Measurements from ENCODE around the gene ADAM12.

The ADAM12 gene

DNA sequence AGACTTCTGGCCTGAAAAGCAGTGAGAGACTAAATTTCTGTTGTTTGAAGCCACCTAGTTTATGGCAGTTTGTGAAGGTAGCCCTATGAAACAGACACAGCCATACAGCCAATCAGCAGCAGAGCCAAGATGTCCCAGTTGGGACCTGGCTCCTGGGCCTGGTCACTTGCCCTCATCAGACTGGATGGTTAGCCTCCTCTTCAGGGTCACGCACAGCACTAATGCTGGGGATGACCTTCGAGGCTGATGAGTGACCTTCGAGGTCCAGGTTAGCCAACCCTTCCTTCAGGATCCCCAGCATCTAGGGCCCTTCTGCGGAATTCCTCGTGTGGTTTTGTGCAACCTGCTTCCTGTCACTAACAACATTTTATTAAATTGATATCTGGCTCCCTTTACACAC lies 262.3 kb downstream of the ADAM12 start:
- WGBS (ENCODE audit: extremely low coverage, insufficient coverage, insufficient read length): no CpG with 5 or more reads among the region's 5 CpGs
- Histone ChIP-seq H2BK120ac (ENCODE audit: insufficient read depth, low read length, poor library complexity) (no peak overlapping the region), H3K23ac (ENCODE audit: low read length) (no peak overlapping the region), H3K4me2 (ENCODE audit: low read length) (no peak overlapping the region), H3K14ac (ENCODE audit: low read length) (no peak overlapping the region), H3K18ac (ENCODE audit: low read length) (no peak overlapping the region), H2AK5ac (ENCODE audit: low read length) (no peak overlapping the region), H3K27ac (ENCODE audit: low read depth, low read length) (no peak overlapping the region), H4K8ac (ENCODE audit: low read depth, low read length) (no peak overlapping the region), H3K27me3 (ENCODE audit: insufficient read depth, low read length) (no peaks in the 10 kb centered on the region), H2AFZ (ENCODE audit: insufficient read depth, low read length, poor library complexity) (no peak overlapping the region), H3K36me3 (ENCODE audit: control insufficient read depth in 1 of 2, insufficient read depth in 2 of 2, low read length in 2 of 2) (no peaks in the 10 kb centered on the region), H3K79me2 (ENCODE audit: control insufficient read depth, insufficient read depth, low read length, poor library complexity) (no peaks in the 10 kb centered on the region), H3K9me3 (ENCODE audit: insufficient read depth, low read depth, low read length) (peaks cover 3% of the 10 kb centered on the region), H4K12ac (ENCODE audit: low read depth, low read length) (no peak overlapping the region), H3K79me1 (ENCODE audit: low read length) (no peaks in the 10 kb centered on the region), H4K91ac (ENCODE audit: low read depth, low read length) (no peak overlapping the region), H3K4me3 (ENCODE audit: low read depth, low read length) (no peak overlapping the region), H2BK5ac (ENCODE audit: low read depth, low read length, poor library complexity) (no peak overlapping the region), H3K9ac (ENCODE audit: low read length) (no peak overlapping the region), H3K4me1 (ENCODE audit: control insufficient read depth in 1 of 2, insufficient read depth in 2 of 2, low read length in 2 of 2) (no peaks in the 10 kb centered on the region), H2BK12ac (ENCODE audit: low read length) (no peak overlapping the region), H3K4ac (ENCODE audit: low read depth, low read length) (no peak overlapping the region)
- DNase-seq: no peak

GRCh38 chr10:126124668-126125349 lies 263.5 kb downstream of the ADAM12 start:
- H2BK120ac ChIP-seq (ENCODE audit: insufficient read depth, low read length, poor library complexity): no peak overlapping the region
- WGBS (ENCODE audit: extremely low coverage, insufficient coverage, insufficient read length): no CpG with 5 or more reads among the region's 9 CpGs
- H2BK12ac ChIP-seq (ENCODE audit: low read length): no peak overlapping the region
- DNase-seq: peak in 1 of 2 donors; percentile 49
- H3K27ac ChIP-seq (ENCODE audit: low read depth, low read length): no peak overlapping the region
- no peak overlapping the region for H4K12ac ChIP-seq (ENCODE audit: low read depth, low read length)
- H3K9ac ChIP-seq (ENCODE audit: low read length): no peak overlapping the region
- H3K18ac ChIP-seq (ENCODE audit: low read length): no peak overlapping the region
- no peak overlapping the region for H3K4me3 ChIP-seq (ENCODE audit: low read depth, low read length)
- H3K79me1 ChIP-seq (ENCODE audit: low read length): no peaks in the 10 kb centered on the region
- H3K27me3 ChIP-seq (ENCODE audit: insufficient read depth, low read length): no peaks in the 10 kb centered on the region
- no peaks in the 10 kb centered on the region for H3K36me3 ChIP-seq (ENCODE audit: control insufficient read depth in 1 of 2, insufficient read depth in 2 of 2, low read length in 2 of 2)
- no peaks in the 10 kb centered on the region for H3K79me2 ChIP-seq (ENCODE audit: control insufficient read depth, insufficient read depth, low read length, poor library complexity)
- H3K9me3 ChIP-seq (ENCODE audit: insufficient read depth, low read depth, low read length): peaks cover 3% of the 10 kb centered on the region
- no peak overlapping the region for H4K8ac ChIP-seq (ENCODE audit: low read depth, low read length)
- no peak overlapping the region for H2AK5ac ChIP-seq (ENCODE audit: low read length)
- H3K23ac ChIP-seq (ENCODE audit: low read length): no peak overlapping the region
- H2BK5ac ChIP-seq (ENCODE audit: low read depth, low read length, poor library complexity): no peak overlapping the region
- no peak overlapping the region for H2AFZ ChIP-seq (ENCODE audit: insufficient read depth, low read length, poor library complexity)
- no peak overlapping the region for H3K4me2 ChIP-seq (ENCODE audit: low read length)
- H4K91ac ChIP-seq (ENCODE audit: low read depth, low read length): no peak overlapping the region
- no peak overlapping the region for H3K14ac ChIP-seq (ENCODE audit: low read length)
- no peak overlapping the region for H3K4ac ChIP-seq (ENCODE audit: low read depth, low read length)
- H3K4me1 ChIP-seq (ENCODE audit: control insufficient read depth in 1 of 2, insufficient read depth in 2 of 2, low read length in 2 of 2): no peaks in the 10 kb centered on the region

GRCh38 chr10:126124046-126124445 lies 264.2 kb downstream of the ADAM12 start:
- no CpG with 5 or more reads among the region's 7 CpGs for WGBS (ENCODE audit: extremely low coverage, insufficient coverage, insufficient read length)
- Histone ChIP-seq H3K79me2 (ENCODE audit: control insufficient read depth, insufficient read depth, low read length, poor library complexity) (no peaks in the 10 kb centered on the region), H2BK120ac (ENCODE audit: insufficient read depth, low read length, poor library complexity) (no peak overlapping the region)

DNA sequence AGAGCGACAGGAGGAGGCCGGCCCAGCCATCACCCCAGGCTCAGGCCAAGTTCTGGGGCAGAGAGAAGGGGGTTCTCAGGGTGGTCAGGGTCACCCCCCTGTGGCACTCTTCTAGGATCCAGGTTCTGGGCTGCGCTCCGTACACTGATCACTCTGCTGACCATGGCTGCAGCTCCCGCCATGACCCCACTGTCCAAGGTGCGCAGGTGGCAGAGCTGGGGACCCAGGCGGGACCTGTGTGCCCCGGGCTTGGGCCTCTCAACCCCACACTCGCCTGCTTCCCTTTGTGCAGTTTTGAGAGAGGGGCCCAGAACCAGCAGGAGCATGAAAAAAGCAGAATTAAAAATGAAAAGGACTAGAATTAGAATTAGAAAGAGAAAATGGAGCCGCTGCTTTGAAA lies 264.8 kb downstream of the ADAM12 start:
- Histone ChIP-seq H3K18ac (ENCODE audit: low read length) (no peak overlapping the region), H3K4me3 (ENCODE audit: low read depth, low read length) (no peak overlapping the region), H2AK5ac (ENCODE audit: low read length) (no peak overlapping the region), H3K9me3 (ENCODE audit: insufficient read depth, low read depth, low read length) (peaks cover under 1% of the 10 kb centered on the region), H3K4ac (ENCODE audit: low read depth, low read length) (no peak overlapping the region), H3K27ac (ENCODE audit: low read depth, low read length) (no peak overlapping the region), H3K14ac (ENCODE audit: low read length) (no peak overlapping the region), H3K79me1 (ENCODE audit: low read length) (no peaks in the 10 kb centered on the region), H3K4me2 (ENCODE audit: low read length) (no peak overlapping the region), H3K36me3 (ENCODE audit: control insufficient read depth in 1 of 2, insufficient read depth in 2 of 2, low read length in 2 of 2) (no peaks in the 10 kb centered on the region), H3K23ac (ENCODE audit: low read length) (no peak overlapping the region), H3K27me3 (ENCODE audit: insufficient read depth, low read length) (no peaks in the 10 kb centered on the region), H2AFZ (ENCODE audit: insufficient read depth, low read length, poor library complexity) (no peak overlapping the region), H4K8ac (ENCODE audit: low read depth, low read length) (no peak overlapping the region), H3K79me2 (ENCODE audit: control insufficient read depth, insufficient read depth, low read length, poor library complexity) (no peaks in the 10 kb centered on the region), H4K91ac (ENCODE audit: low read depth, low read length) (no peak overlapping the region), H3K9ac (ENCODE audit: low read length) (no peak overlapping the region), H3K4me1 (ENCODE audit: control insufficient read depth in 1 of 2, insufficient read depth in 2 of 2, low read length in 2 of 2) (no peaks in the 10 kb centered on the region), H4K12ac (ENCODE audit: low read depth, low read length) (no peak overlapping the region), H2BK5ac (ENCODE audit: low read depth, low read length, poor library complexity) (no peak overlapping the region), H2BK12ac (ENCODE audit: low read length) (no peak overlapping the region), H2BK120ac (ENCODE audit: insufficient read depth, low read length, poor library complexity) (no peak overlapping the region)
- DNase-seq: no peak
- no CpG with 5 or more reads among the region's 10 CpGs for WGBS (ENCODE audit: extremely low coverage, insufficient coverage, insufficient read length)

More at GRCh38 chr10:126124046-126124445, 264.2 kb downstream of the ADAM12 start:
- no peak overlapping the region for H2BK12ac ChIP-seq (ENCODE audit: low read length)
- H3K9me3 ChIP-seq (ENCODE audit: insufficient read depth, low read depth, low read length): peaks cover 3% of the 10 kb centered on the region
- H3K27ac ChIP-seq (ENCODE audit: low read depth, low read length): no peak overlapping the region
- H2AK5ac ChIP-seq (ENCODE audit: low read length): no peak overlapping the region
- no peak overlapping the region for H3K14ac ChIP-seq (ENCODE audit: low read length)
- no peak overlapping the region for H3K18ac ChIP-seq (ENCODE audit: low read length)
- H3K9ac ChIP-seq (ENCODE audit: low read length): no peak overlapping the region
- H3K4me3 ChIP-seq (ENCODE audit: low read depth, low read length): no peak overlapping the region
- H3K27me3 ChIP-seq (ENCODE audit: insufficient read depth, low read length): no peaks in the 10 kb centered on the region
- H3K23ac ChIP-seq (ENCODE audit: low read length): no peak overlapping the region
- no peak overlapping the region for H4K12ac ChIP-seq (ENCODE audit: low read depth, low read length)
- no peak overlapping the region for H4K8ac ChIP-seq (ENCODE audit: low read depth, low read length)
- H3K79me1 ChIP-seq (ENCODE audit: low read length): no peaks in the 10 kb centered on the region
- no peaks in the 10 kb centered on the region for H3K36me3 ChIP-seq (ENCODE audit: control insufficient read depth in 1 of 2, insufficient read depth in 2 of 2, low read length in 2 of 2)
- no peak overlapping the region for H2BK5ac ChIP-seq (ENCODE audit: low read depth, low read length, poor library complexity)
- no peaks in the 10 kb centered on the region for H3K4me1 ChIP-seq (ENCODE audit: control insufficient read depth in 1 of 2, insufficient read depth in 2 of 2, low read length in 2 of 2)
- no peak overlapping the region for H2AFZ ChIP-seq (ENCODE audit: insufficient read depth, low read length, poor library complexity)
- no peak overlapping the region for H3K4ac ChIP-seq (ENCODE audit: low read depth, low read length)
- no peak overlapping the region for H3K4me2 ChIP-seq (ENCODE audit: low read length)
- H4K91ac ChIP-seq (ENCODE audit: low read depth, low read length): no peak overlapping the region
- DNase-seq: no peak

Measured in trophoblast cell (in vitro differentiated cells and primary cell).